ENCODE data around the gene ZNF287. TPM values are rescaled to one million over a fixed set of nuclear protein-coding genes. Genes with fewer than 3 reads are reported as not detected.

The ZNF287 gene
- total RNA-seq, 1 donor from 2014 or later: 5.2 TPM

DNA sequence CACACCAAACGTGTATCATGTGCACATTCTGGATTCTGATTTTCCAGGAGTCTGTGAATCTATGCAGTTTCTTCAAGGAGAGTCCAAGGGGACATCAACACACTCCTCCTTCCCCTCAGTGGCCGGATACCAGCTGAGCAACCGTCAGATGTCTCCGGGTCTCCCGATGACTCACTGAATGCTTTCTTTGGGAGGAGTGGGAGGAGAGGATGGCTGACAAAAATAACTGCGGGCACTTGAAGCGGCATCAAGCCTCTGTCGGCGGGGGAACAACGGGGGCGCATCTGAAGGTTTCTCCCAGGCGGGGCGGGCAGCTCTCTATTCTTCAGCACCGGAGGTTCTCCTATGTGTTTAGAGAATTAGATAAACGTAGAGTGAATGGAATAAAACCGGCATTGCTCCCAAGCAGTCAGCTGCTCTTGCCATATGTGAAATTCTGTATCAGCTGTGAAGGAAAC is 52.4 kb downstream of the ZNF287 start:
- no peak for DNase-seq

DNA sequence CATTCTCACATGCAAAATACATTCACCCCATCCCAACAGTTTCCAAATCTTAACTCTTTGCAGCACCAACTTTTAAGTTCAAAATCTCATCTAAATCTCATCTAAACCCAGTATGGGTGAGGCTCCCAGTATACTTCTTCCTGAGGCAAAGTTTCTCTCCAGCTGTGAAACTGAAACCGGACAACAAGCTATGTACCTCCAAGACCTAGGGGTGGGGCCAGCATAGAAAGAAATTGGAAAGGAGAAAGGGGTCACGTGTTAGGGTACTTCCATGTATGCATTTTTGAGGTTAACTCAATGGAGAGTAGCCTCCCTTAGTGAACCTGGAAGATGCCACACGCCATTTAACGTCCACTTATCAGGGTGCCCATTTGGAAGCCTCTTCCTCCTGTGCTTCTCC is 53.1 kb downstream of the ZNF287 start:
- DNase-seq: no peak

DNA sequence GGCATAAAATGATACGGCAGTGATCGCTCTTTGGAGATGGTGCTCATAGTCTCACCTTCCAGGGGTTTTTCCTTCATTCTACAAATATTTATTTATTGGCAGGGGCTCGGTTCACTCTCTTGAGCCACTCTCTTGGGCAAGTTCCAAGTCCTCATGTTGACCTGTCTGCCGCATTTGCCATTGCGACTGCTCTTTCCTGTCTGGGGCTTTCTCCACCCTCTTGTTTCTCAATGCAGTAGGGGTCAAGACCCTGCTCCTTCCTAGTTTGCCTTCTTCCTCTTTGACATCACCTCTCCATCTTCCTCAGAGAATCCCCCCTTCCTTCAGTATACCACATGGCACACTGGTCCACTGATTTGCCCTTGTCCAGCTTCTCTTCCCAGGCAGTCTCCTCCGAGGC is 55.1 kb downstream of the ZNF287 start:
- DNase-seq: no peak

DNA sequence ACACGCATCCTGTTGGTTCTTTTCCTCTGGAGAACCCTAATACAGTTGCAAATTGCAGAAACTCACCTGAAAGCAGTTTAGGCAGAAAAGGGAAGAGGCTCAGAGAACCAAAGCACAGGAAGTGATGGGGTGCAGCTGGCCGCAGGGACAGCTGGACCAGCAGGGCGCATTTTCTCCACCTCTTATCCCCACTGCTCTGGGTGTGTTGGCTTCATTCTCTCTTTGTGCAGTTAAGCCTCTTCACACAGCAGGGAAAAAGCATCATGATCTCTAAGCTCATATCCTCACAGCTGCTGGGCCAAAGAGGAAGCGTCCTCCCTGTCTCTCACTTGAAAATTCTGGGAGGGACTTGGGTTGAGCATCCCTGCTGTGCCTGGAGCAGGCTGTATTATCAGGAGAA is 57.0 kb downstream of the ZNF287 start:
- no peak for DNase-seq

DNA sequence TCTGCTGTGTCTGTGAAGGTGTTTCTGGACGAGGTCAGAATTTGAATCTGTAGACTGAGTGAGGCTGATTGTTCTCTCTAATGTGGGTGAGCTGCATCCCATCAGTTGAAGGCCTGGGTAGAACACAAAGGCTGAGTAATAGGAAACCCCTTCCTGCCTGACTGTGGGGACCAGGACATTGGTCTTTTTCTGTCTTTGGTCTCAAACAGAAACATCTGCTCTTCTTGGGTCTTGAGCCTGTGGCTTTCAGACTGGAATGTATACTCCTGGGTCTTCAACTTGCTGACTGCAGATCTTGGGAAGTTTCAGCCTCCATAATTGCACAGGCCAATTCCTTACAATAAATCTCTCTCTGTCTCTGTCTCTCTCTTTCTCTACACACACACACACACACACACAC is 57.4 kb downstream of the ZNF287 start:
- peak; percentile 15 for DNase-seq

DNA sequence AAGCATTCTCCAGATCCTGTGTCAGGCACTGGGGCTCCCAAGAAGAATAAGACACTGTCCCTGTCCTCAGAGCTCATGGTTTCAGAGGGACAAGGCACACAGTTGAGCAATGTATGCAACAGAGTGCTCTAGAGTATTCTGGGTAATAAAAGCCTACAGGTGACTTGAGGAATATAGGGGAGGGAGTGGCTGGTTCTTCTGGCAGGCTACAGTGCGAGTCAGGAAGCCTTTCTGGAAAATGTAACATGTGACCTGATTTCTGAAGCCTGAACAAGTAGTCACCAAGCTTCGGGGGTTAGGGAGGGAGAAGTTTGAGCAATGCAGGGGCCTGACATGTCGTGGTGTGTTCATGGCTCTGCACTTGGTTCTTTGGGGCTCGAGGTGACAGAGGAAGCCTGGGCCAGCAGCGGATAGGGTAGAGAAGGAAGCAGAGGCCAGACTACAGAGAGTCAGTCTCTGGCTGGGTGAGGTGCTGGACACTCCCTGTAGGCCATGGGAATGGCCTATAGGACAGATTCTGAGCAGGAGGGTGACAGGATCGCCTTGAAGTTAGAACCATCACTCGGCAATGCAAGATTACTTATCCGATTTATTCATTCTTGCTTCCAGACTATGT is 61.0 kb downstream of the ZNF287 start:
- DNase-seq: no peak

DNA sequence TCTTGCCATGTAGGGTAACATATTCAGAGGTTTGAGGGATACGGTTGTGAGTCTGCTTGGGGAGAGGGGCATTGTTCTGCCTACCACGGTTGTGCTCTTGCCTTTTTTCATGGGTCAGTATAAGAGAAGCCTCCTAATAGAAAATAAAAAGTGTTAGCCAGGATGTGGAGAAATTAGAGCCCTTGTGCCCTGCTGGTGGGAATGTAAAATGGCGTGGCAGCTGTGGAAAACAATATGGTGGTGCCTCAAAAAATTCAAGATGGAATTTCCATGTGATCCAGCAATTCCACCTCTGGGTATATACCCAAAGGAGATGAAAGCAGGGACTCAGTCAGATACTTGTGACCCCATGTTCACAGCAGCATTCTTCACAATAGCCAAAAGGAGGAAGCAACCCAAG is 62.8 kb downstream of the ZNF287 start:
- no peak for DNase-seq

DNA sequence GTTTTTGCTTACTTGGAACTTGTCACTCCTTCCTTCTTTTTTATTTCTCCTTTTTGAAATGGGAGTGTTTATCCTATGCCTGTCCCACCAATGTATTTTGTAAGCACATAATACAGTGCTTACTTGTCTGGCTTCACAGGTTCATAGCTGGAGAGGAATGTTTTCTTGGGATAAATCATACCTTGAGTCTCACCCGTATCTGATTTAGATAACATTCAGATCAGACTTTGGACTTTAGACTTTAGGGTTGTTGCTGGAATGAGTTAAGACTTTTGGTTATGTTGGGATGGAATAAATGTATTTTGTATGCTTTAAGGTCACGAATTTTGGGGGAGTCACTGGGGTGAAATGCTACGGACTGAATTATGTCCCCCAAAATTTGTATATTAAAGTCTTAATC is 64.0 kb downstream of the ZNF287 start:
- no peak for DNase-seq

Other genes starting within 250 kb of the ZNF287 start
- 11.6 TPM for gene CENPV, start 215.7 kb downstream of the ZNF287 start, total RNA-seq
- gene UBB, start 188.1 kb downstream of the ZNF287 start, total RNA-seq: 1,502 TPM
- 5.2 TPM for gene TRPV2, start 153.6 kb downstream of the ZNF287 start, total RNA-seq
- gene LRRC75A, start 77.0 kb downstream of the ZNF287 start, total RNA-seq: 2.9 TPM
- gene ZNF624, start 84.6 kb upstream of the ZNF287 start, total RNA-seq: 12.8 TPM
- 1.7 TPM for gene CCDC144A, start 121.0 kb upstream of the ZNF287 start, total RNA-seq